Left lung (tissue), 10 donors: ENCODE results near the gene TENM3. TPM values are rescaled to one million over a fixed set of nuclear protein-coding genes. Genes with fewer than 3 reads are reported as not detected.

Source experiments
- ATAC-seq: fragments of 200-7000 bp; cut with Tn5 transposase; one replicate; pipeline ENCODE4 v1.9.1; 2020; ENCODE audit warnings: moderate library complexity
- DNase-seq, 4 donors: peaks; one replicate each; pipeline ENCODE4 v3.0.0-alpha.2; 2013 to 2020
- H3K27ac ChIP-seq, 2 donors: fragments of 200-600 bp; sonication (generic) in 1 of 2; one replicate each; pipeline versions ENCODE4 v1.5.0 to v1.8.0; 2020 to 2021
- H3K27me3 ChIP-seq, 2 donors: fragments of 200-600 bp; sonication (generic) in 1 of 2; one replicate each; pipeline versions ENCODE4 v1.5.0 to v1.8.0; 2020 to 2021
- H3K36me3 ChIP-seq, 2 donors: fragments of 200-600 bp; sonication (generic) in 1 of 2; one replicate each; pipeline versions ENCODE4 v1.5.0 to v1.8.0; 2020 to 2021
- H3K4me1 ChIP-seq, 2 donors: fragments of 200-600 bp; one replicate each; pipeline ENCODE4 v1.8.0; 2021
- H3K4me3 ChIP-seq, 2 donors: fragments of 200-600 bp; sonication (generic) in 1 of 2; one replicate each; pipeline versions ENCODE4 v1.5.0 to v1.8.0; 2020 to 2021; ENCODE audit warnings: mild to moderate bottlenecking in 1 of 2
- H3K9me3 ChIP-seq, 2 donors: fragments of 200-600 bp; sonication (generic) in 1 of 2; one replicate each; pipeline versions ENCODE4 v1.5.0 to v1.8.0; 2020 to 2021
- intact Hi-C, 2 donors: fragments of 100-400 bp; cut with DNase I; formaldehyde crosslinking; loops; one replicate each; pipeline versions ENCODE4 v1.11.2 to v1.14.2; 2022
- polyA plus RNA-seq, 6 donors: library from polyadenylated mRNA; unstranded; fragments of 120-200 nt; gene quantifications; one replicate each; pipeline ENCODE4 v1.2.1, GENCODE V29; 2013; ENCODE audit not compliant: insufficient read length in 6 of 6
- total RNA-seq, 2 donors: library from RNA; stranded (reverse); fragmentation: NEBNext Ultra II Directional; extraction: Animal tissue kit (Norgen Biotek cat#: 25700); gene quantifications; one replicate each; pipeline ENCODE4 v1.2.1, GENCODE V29; 2021
- TF ChIP-seq, protein P1 (sequence below), 2 donors: fragments of 200-600 bp; sonication (generic) in 1 of 2; IDR thresholded peaks; one replicate each; pipeline versions ENCODE4 v1.5.0 to v1.8.0; 2021; ENCODE audit warnings: antibody characterized with exemption in 2 of 2
- donor health status: DM: no; HTN: yes; CAD: no.
- donor health status: DM: no; HTN: no; CAD: no.

Gene TENM3
- total and polyA plus RNA-seq, 8 donors: 2.2 to 5.6 (median 3.1) TPM

- H3K27me3 ChIP-seq: no peaks in the 10 kb centered on the region
- intact Hi-C loops: no loop called here
- H3K27ac ChIP-seq: no peak overlapping the region
- H3K36me3 ChIP-seq: no peaks in the 10 kb centered on the region
- no peaks in the 10 kb centered on the region for H3K9me3 ChIP-seq
- TF ChIP-seq, protein P1, sequence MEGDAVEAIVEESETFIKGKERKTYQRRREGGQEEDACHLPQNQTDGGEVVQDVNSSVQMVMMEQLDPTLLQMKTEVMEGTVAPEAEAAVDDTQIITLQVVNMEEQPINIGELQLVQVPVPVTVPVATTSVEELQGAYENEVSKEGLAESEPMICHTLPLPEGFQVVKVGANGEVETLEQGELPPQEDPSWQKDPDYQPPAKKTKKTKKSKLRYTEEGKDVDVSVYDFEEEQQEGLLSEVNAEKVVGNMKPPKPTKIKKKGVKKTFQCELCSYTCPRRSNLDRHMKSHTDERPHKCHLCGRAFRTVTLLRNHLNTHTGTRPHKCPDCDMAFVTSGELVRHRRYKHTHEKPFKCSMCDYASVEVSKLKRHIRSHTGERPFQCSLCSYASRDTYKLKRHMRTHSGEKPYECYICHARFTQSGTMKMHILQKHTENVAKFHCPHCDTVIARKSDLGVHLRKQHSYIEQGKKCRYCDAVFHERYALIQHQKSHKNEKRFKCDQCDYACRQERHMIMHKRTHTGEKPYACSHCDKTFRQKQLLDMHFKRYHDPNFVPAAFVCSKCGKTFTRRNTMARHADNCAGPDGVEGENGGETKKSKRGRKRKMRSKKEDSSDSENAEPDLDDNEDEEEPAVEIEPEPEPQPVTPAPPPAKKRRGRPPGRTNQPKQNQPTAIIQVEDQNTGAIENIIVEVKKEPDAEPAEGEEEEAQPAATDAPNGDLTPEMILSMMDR (IDR thresholded peaks at IDR 0.05): no peak
- ATAC-seq (no peak), DNase-seq (no peak)
- no peak overlapping the region for H3K4me3 ChIP-seq
- no peaks in the 10 kb centered on the region for H3K4me1 ChIP-seq
Measured at GRCh38 chr4:182845618-182846017, 602.4 kb downstream of the TENM3 start.

DNA sequence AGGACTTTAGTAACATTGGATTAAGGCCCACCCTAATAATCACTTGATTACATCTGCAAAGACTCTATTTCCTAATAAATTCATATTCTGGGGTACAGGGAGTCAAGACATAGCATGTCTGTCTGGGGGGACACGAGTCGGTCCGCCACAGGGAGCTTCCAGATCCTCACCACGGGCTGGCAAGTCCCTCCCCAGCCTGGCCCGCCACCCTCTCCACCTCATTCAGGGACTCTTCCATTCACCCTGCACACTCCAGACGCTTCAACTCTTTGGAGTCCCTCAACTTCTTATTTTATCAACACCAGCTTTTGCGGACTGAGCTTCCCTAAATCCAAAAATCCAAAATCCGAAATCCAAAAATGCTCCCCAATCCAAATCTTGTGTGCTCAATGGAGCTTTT, 602.8 kb downstream of the TENM3 start:
- intact Hi-C loops: no loop called here
- Histone ChIP-seq H3K9me3 (no peaks in the 10 kb centered on the region), H3K27ac (no peak overlapping the region), H3K36me3 (no peaks in the 10 kb centered on the region), H3K4me3 (no peak overlapping the region), H3K27me3 (no peaks in the 10 kb centered on the region), H3K4me1 (no peaks in the 10 kb centered on the region)
- TF ChIP-seq, protein P1 (IDR thresholded peaks at IDR 0.05): no peak
- DNase-seq (no peak), ATAC-seq (no peak)

DNA sequence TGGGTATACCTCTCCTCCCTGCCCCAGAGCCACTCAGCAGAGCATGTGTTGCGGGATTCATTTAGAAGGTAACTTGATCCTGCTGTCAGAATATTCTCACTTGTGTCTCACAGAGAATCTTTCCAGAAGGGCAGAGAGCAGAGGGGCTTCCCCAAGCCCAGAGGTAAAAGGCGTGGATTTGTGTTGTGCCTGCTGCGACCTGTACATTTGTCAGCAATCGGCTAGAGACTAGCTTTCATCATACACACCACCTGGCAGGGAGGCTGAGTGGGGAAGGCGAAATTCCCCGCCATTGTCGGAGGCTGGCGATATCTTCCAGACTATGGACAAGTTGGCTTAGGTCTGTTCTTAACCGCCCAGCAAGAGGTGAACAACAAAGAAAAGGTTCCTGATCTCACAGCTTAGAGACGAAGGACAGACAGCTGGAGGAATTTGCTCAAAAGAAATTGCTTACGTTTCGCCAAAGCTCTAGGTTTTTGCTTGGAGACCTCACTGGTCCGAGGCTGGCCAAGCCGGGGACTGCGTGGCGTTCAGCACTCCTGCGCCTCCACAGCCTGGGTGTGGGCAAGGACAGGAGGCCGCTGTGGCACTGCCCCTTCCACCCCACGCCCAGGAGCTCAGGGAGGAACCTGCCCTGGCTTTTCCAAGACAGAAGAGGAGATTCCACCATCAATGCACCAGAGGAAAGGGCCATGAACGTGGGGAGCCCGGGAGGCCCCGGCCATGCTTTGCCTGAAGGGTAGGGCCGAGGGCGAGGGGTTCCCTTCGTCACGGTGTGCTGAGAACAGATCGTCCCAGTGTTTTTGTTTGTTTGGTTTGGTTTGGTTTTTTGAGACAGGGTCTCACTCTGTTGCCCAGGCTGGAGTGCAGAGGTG, 604.6 kb downstream of the TENM3 start:
- Histone ChIP-seq H3K27ac (no peak overlapping the region), H3K4me1 (no peaks in the 10 kb centered on the region), H3K36me3 (no peaks in the 10 kb centered on the region), H3K9me3 (no peaks in the 10 kb centered on the region), H3K27me3 (no peaks in the 10 kb centered on the region), H3K4me3 (no peak overlapping the region)
- TF ChIP-seq, protein P1 (IDR thresholded peaks at IDR 0.05): no peak
- DNase-seq: no peak
- ATAC-seq: no peak
- intact Hi-C loops: no loop called here

DNA sequence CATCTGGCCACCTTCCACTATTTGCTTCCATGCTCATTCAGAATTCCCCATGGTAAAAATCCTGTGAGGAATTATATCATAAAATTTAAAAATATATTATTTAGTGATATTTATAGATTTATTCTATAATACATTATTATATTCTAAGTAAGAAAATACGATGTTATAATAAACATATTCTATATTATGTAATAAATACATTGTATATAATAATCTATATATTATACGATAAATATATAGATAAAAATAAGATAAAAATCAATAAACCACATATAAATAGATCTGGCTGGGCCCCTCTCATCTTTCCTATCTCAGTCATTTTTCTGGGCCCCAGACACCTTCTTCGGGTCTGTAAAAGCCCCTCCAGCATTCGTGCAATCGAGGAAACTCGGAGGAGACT, 605.5 kb downstream of the TENM3 start:
- ATAC-seq (no peak), DNase-seq (no peak)
- intact Hi-C loops: no loop called here
- H3K27ac ChIP-seq: no peak overlapping the region
- H3K4me1 ChIP-seq: no peaks in the 10 kb centered on the region
- TF ChIP-seq, protein P1 (IDR thresholded peaks at IDR 0.05): no peak
- H3K9me3 ChIP-seq: peaks cover 0 to 6% of the 10 kb centered on the region in 2 donors
- no peaks in the 10 kb centered on the region for H3K27me3 ChIP-seq
- H3K4me3 ChIP-seq: no peak overlapping the region
- no peaks in the 10 kb centered on the region for H3K36me3 ChIP-seq
